ENCODE data around the gene ANTXR1.

ANTXR1 gene

DNA sequence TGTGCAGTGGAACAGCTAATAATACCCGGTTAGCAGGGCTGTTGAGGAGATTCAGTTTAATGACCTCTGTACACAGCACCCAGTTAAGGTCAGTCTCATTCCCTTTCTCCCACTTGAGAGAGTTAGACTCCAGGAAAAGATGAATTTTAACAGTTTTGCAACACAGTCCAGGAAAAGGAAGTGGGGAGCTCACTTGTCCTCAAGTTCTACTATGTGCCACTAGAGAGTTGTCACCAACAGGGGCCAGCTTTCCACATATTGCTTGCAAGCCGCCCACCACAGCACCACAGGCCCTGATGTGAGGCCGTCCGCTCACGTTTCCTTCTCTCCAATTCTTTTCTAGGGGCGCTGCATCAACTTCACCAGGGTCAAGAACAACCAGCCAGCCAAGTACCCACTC, 231.9 kb downstream of the ANTXR1 start:
- Histone ChIP-seq H3K36me3 (ENCODE audit: insufficient read depth, low read length) (peaks cover 17% of the 10 kb centered on the region; the same call in 1 of the 2 replicates), H3K9ac (ENCODE audit: low read depth, low read length) (no peak overlapping the region), H3K79me2 (ENCODE audit: insufficient read depth, low read length) (no peaks in the 10 kb centered on the region), H3K4me1 (ENCODE audit: insufficient read depth, low read length) (no peaks in the 10 kb centered on the region), H3K9me3 (ENCODE audit: insufficient read depth, low read length, severe bottlenecking) (no peaks in the 10 kb centered on the region), H3K4me2 (ENCODE audit: insufficient read depth, low read length) (no peak overlapping the region), H3K27me3 (ENCODE audit: insufficient read depth, low read length, poor library complexity) (no peaks in the 10 kb centered on the region), H3K27ac (ENCODE audit: low read length) (no peak overlapping the region), H2AFZ (ENCODE audit: low read depth, low read length) (no peak overlapping the region), H4K20me1 (ENCODE audit: insufficient read depth, low read length) (no peaks in the 10 kb centered on the region), H3K4me3 (ENCODE audit: low read depth in 1 of 2, low read length in 2 of 2) (no peak overlapping the region)
- TF ChIP-seq, protein P1, sequence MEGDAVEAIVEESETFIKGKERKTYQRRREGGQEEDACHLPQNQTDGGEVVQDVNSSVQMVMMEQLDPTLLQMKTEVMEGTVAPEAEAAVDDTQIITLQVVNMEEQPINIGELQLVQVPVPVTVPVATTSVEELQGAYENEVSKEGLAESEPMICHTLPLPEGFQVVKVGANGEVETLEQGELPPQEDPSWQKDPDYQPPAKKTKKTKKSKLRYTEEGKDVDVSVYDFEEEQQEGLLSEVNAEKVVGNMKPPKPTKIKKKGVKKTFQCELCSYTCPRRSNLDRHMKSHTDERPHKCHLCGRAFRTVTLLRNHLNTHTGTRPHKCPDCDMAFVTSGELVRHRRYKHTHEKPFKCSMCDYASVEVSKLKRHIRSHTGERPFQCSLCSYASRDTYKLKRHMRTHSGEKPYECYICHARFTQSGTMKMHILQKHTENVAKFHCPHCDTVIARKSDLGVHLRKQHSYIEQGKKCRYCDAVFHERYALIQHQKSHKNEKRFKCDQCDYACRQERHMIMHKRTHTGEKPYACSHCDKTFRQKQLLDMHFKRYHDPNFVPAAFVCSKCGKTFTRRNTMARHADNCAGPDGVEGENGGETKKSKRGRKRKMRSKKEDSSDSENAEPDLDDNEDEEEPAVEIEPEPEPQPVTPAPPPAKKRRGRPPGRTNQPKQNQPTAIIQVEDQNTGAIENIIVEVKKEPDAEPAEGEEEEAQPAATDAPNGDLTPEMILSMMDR (IDR thresholded peaks at IDR 0.05; ENCODE audit: borderline replicate concordance, extremely low read depth, low read length, poor library complexity, severe bottlenecking), result no peak
- TF ChIP-seq EZH2 (IDR thresholded peaks at IDR 0.05; ENCODE audit: borderline replicate concordance, low read depth, low read length, severe bottlenecking), result no peak
- no peak for DNase-seq
- no peak for ATAC-seq (ENCODE audit: insufficient read depth, low read depth)

DNA sequence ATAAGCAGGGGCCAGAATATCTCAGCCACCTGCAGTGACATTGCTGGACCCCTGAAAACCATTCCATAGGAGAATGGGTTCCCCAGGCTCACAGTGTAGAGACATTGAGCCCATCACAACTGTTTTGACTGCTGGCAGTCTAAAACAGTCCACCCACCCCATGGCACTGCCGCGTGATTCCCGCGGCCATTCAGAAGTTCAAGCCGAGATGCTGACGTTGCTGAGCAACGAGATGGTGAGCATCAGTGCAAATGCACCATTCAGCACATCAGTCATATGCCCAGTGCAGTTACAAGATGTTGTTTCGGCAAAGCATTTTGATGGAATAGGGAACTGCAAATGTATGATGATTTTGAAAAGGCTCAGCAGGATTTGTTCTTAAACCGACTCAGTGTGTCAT, 234.6 kb downstream of the ANTXR1 start:
- H2AFZ ChIP-seq (ENCODE audit: low read depth, low read length), result no peak overlapping the region
- no peaks in the 10 kb centered on the region for H4K20me1 ChIP-seq (ENCODE audit: insufficient read depth, low read length)
- no peaks in the 10 kb centered on the region for H3K27me3 ChIP-seq (ENCODE audit: insufficient read depth, low read length, poor library complexity)
- DNase-seq (no peak), ATAC-seq (ENCODE audit: insufficient read depth, low read depth) (no peak)
- no peak overlapping the region for H3K4me3 ChIP-seq (ENCODE audit: low read depth in 1 of 2, low read length in 2 of 2)
- H3K79me2 ChIP-seq (ENCODE audit: insufficient read depth, low read length), result no peaks in the 10 kb centered on the region
- peaks cover 17% of the 10 kb centered on the region; the same call in 1 of the 2 replicates for H3K36me3 ChIP-seq (ENCODE audit: insufficient read depth, low read length)
- H3K9ac ChIP-seq (ENCODE audit: low read depth, low read length), result no peak overlapping the region
- no peak overlapping the region for H3K27ac ChIP-seq (ENCODE audit: low read length)
- H3K4me2 ChIP-seq (ENCODE audit: insufficient read depth, low read length), result no peak overlapping the region
- H3K4me1 ChIP-seq (ENCODE audit: insufficient read depth, low read length), result no peaks in the 10 kb centered on the region
- no peaks in the 10 kb centered on the region for H3K9me3 ChIP-seq (ENCODE audit: insufficient read depth, low read length, severe bottlenecking)
- TF ChIP-seq, protein P1 (IDR thresholded peaks at IDR 0.05; ENCODE audit: borderline replicate concordance, extremely low read depth, low read length, poor library complexity, severe bottlenecking), result no peak
- TF ChIP-seq EZH2 (IDR thresholded peaks at IDR 0.05; ENCODE audit: borderline replicate concordance, low read depth, low read length, severe bottlenecking), result no peak

DNA sequence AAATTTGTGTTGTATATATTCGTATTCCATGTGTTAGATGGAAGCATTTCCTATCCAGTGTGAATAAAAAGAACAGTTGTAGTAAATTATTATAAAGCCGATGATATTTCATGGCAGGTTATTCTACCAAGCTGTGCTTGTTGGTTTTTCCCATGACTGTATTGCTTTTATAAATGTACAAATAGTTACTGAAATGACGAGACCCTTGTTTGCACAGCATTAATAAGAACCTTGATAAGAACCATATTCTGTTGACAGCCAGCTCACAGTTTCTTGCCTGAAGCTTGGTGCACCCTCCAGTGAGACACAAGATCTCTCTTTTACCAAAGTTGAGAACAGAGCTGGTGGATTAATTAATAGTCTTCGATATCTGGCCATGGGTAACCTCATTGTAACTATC, 235.3 kb downstream of the ANTXR1 start:
- H2AFZ ChIP-seq (ENCODE audit: low read depth, low read length), result no peak overlapping the region
- no peaks in the 10 kb centered on the region for H4K20me1 ChIP-seq (ENCODE audit: insufficient read depth, low read length)
- no peak overlapping the region for H3K4me3 ChIP-seq (ENCODE audit: low read depth in 1 of 2, low read length in 2 of 2)
- peaks cover 17% of the 10 kb centered on the region; the same call in 1 of the 2 replicates for H3K36me3 ChIP-seq (ENCODE audit: insufficient read depth, low read length)
- no peak overlapping the region for H3K27ac ChIP-seq (ENCODE audit: low read length)
- TF ChIP-seq, protein P1 (IDR thresholded peaks at IDR 0.05; ENCODE audit: borderline replicate concordance, extremely low read depth, low read length, poor library complexity, severe bottlenecking), result no peak
- no peaks in the 10 kb centered on the region for H3K4me1 ChIP-seq (ENCODE audit: insufficient read depth, low read length)
- ATAC-seq (ENCODE audit: insufficient read depth, low read depth) (no peak), DNase-seq (no peak)
- H3K4me2 ChIP-seq (ENCODE audit: insufficient read depth, low read length), result no peak overlapping the region
- H3K27me3 ChIP-seq (ENCODE audit: insufficient read depth, low read length, poor library complexity), result no peaks in the 10 kb centered on the region
- no peaks in the 10 kb centered on the region for H3K79me2 ChIP-seq (ENCODE audit: insufficient read depth, low read length)
- no peaks in the 10 kb centered on the region for H3K9me3 ChIP-seq (ENCODE audit: insufficient read depth, low read length, severe bottlenecking)
- H3K9ac ChIP-seq (ENCODE audit: low read depth, low read length), result no peak overlapping the region

DNA sequence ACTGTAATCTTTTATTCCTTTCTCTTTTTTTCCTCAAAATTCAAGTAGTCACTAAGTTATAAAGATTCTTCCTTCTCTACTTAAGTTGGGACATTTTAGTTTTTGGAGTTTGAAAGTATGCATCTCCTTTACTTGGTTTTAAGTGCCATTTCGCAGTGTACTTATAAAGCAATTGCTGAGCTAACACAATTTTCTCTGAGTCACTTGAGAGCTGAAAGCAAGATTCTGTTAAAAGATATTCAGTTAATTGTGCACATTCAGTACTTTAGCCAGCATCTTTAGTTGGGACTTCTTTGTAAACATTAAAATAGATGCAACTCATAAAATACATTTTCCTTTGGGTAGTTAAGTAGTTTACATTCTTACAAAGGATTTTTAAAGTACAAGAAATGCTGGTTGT, 238.0 kb downstream of the ANTXR1 start:
- ATAC-seq (ENCODE audit: insufficient read depth, low read depth) (no peak), DNase-seq (no peak)
- H3K4me2 ChIP-seq (ENCODE audit: insufficient read depth, low read length), result no peak overlapping the region
- H4K20me1 ChIP-seq (ENCODE audit: insufficient read depth, low read length), result no peaks in the 10 kb centered on the region
- H3K27ac ChIP-seq (ENCODE audit: low read length), result no peak overlapping the region
- no peaks in the 10 kb centered on the region for H3K79me2 ChIP-seq (ENCODE audit: insufficient read depth, low read length)
- H3K36me3 ChIP-seq (ENCODE audit: insufficient read depth, low read length), result peaks cover 13% of the 10 kb centered on the region; the same call in 1 of the 2 replicates
- no peak overlapping the region for H3K9ac ChIP-seq (ENCODE audit: low read depth, low read length)
- TF ChIP-seq EZH2 (IDR thresholded peaks at IDR 0.05; ENCODE audit: borderline replicate concordance, low read depth, low read length, severe bottlenecking), result no peak
- TF ChIP-seq, protein P1 (IDR thresholded peaks at IDR 0.05; ENCODE audit: borderline replicate concordance, extremely low read depth, low read length, poor library complexity, severe bottlenecking), result no peak
- no peak overlapping the region for H2AFZ ChIP-seq (ENCODE audit: low read depth, low read length)
- no peak overlapping the region for H3K4me3 ChIP-seq (ENCODE audit: low read depth in 1 of 2, low read length in 2 of 2)
- H3K4me1 ChIP-seq (ENCODE audit: insufficient read depth, low read length), result no peaks in the 10 kb centered on the region
- no peaks in the 10 kb centered on the region for H3K9me3 ChIP-seq (ENCODE audit: insufficient read depth, low read length, severe bottlenecking)
- no peaks in the 10 kb centered on the region for H3K27me3 ChIP-seq (ENCODE audit: insufficient read depth, low read length, poor library complexity)

Measured in DND-41 (cell line).